Neural progenitor cell (in vitro differentiated cells): ENCODE data around the gene SNTG2. TPM values are rescaled to one million over a fixed set of nuclear protein-coding genes. Genes with fewer than 3 reads are reported as not detected.

Experiments used
- DNase-seq: peaks from one replicate; pipeline ENCODE4 v3.0.0-alpha.2; 2016; ENCODE audit warnings: low spot score
- H2AFZ ChIP-seq: fragments of 200-600 bp; sonication (generic); replicated peaks from 2 replicates; pipeline ENCODE4 v1.6.1; 2016; ENCODE audit warnings: antibody characterized with exemption
- H3F3A ChIP-seq: fragments of 200-600 bp; sonication (generic); 2 replicates; pipeline ENCODE4 v1.6.1; 2016; ENCODE audit warnings: antibody characterized with exemption, low read depth
- H3K27ac ChIP-seq: fragments of 200-600 bp; sonication (generic); 2 replicates; pipeline ENCODE4 v1.5.1; 2016; ENCODE audit warnings: mild to moderate bottlenecking
- H3K27me3 ChIP-seq: fragments of 200-600 bp; sonication (generic); 2 replicates; pipeline ENCODE4 v1.6.1; 2016; ENCODE audit warnings: mild to moderate bottlenecking, moderate library complexity
- H3K36me3 ChIP-seq: fragments of 200-600 bp; sonication (generic); 2 replicates; pipeline ENCODE4 v1.5.1; 2016
- H3K4me1 ChIP-seq: fragments of 200-600 bp; sonication (generic); 2 replicates; pipeline ENCODE4 v1.6.1; 2016; ENCODE audit warnings: mixed run types
- H3K4me2 ChIP-seq: fragments of 200-600 bp; sonication (generic); 2 replicates; pipeline ENCODE4 v1.6.1; 2016
- H3K4me3 ChIP-seq: fragments of 200-600 bp; sonication (generic); 2 replicates; pipeline ENCODE4 v1.5.1; 2016
- H3K79me2 ChIP-seq: fragments of 200-600 bp; sonication (generic); 2 replicates; pipeline ENCODE4 v1.6.1; 2016; ENCODE audit warnings: low read depth
- H3K9ac ChIP-seq: fragments of 200-600 bp; sonication (generic); 2 replicates; pipeline ENCODE4 v1.6.1; 2016
- H3K9me3 ChIP-seq: fragments of 200-600 bp; sonication (generic); 2 replicates; pipeline ENCODE4 v1.5.1; 2016; ENCODE audit warnings: low read depth
- H4K20me1 ChIP-seq: fragments of 200-600 bp; sonication (generic); 2 replicates; pipeline ENCODE4 v1.6.1; 2016; ENCODE audit warnings: low read depth
- H3K27ac Mint-ChIP-seq: 3 replicates; pipeline ENCODE4 v1.8.0; 2021; ENCODE audit warnings: mixed read lengths
- H3K27me3 Mint-ChIP-seq: 2 replicates; pipeline ENCODE4 v1.8.0; 2022; ENCODE audit warnings: low read depth, mild to moderate bottlenecking, inconsistent platforms, moderate library complexity, mixed read lengths; ENCODE audit not compliant: insufficient read depth
- H3K36me3 Mint-ChIP-seq: 3 replicates; pipeline ENCODE4 v1.8.0; 2021; ENCODE audit warnings: mixed read lengths
- H3K4me1 Mint-ChIP-seq: 3 replicates; pipeline ENCODE4 v1.8.0; 2021; ENCODE audit warnings: mixed read lengths
- H3K4me3 Mint-ChIP-seq: 3 replicates; pipeline ENCODE4 v1.8.0; 2021; ENCODE audit warnings: mild to moderate bottlenecking, moderate library complexity, mixed read lengths
- H3K9me3 Mint-ChIP-seq: 3 replicates; pipeline ENCODE4 v1.8.0; 2020; ENCODE audit warnings: mixed read lengths
- CTCF ChIP-seq: fragments of 200-600 bp; sonication (generic); IDR thresholded peaks from 2 replicates; pipeline ENCODE4 v1.5.1; 2017; ENCODE audit warnings: antibody characterized with exemption, mild to moderate bottlenecking
- EZH2 ChIP-seq: fragments of 200-600 bp; sonication (generic); IDR thresholded peaks from 2 replicates; pipeline ENCODE4 v1.6.1; 2017; ENCODE audit warnings: antibody characterized with exemption, mild to moderate bottlenecking, moderate library complexity
- EZH2phosphoT487 ChIP-seq: fragments of 200-600 bp; sonication (generic); IDR thresholded peaks from 2 replicates; pipeline ENCODE4 v1.6.1; 2017; ENCODE audit warnings: antibody characterized with exemption
- total RNA-seq: library from RNA; depleted of rRNA; stranded (reverse); fragments of >200 nt; gene quantifications from 2 replicates; pipeline ENCODE4 v1.2.3, GENCODE V29; 2015; ENCODE audit warnings: low replicate concordance

The SNTG2 gene
- total RNA-seq, 1 donor from 2014 or later: 1.1 TPM

GRCh38 chr2:1115843-1116539 is 165.3 kb downstream of the SNTG2 start:
- H3K4me1 ChIP-seq: no peaks in the 10 kb centered on the region
- no peak overlapping the region for H3K4me3 ChIP-seq
- H4K20me1 ChIP-seq: no peaks in the 10 kb centered on the region
- no peaks in the 10 kb centered on the region for H3F3A ChIP-seq
- no peaks in the 10 kb centered on the region for H3K27me3 ChIP-seq
- DNase-seq: no peak
- Mint-ChIP-seq H3K4me3 (no peak overlapping the region), H3K36me3 (peaks cover 4% of the 10 kb centered on the region), H3K9me3 (peaks cover 49% of the 10 kb centered on the region), H3K4me1 (no peaks in the 10 kb centered on the region), H3K27ac (no peak overlapping the region), H3K27me3 (peaks cover 4% of the 10 kb centered on the region)
- no peaks in the 10 kb centered on the region for H3K79me2 ChIP-seq
- no peak overlapping the region for H3K4me2 ChIP-seq
- TF ChIP-seq EZH2phosphoT487 (no peak), EZH2 (no peak), CTCF (no peak)
- H3K9ac ChIP-seq: no peak overlapping the region
- H3K27ac ChIP-seq: no peak overlapping the region
- H3K9me3 ChIP-seq: peaks cover 6% of the 10 kb centered on the region
- H3K36me3 ChIP-seq: no peaks in the 10 kb centered on the region
- H2AFZ ChIP-seq: no peak overlapping the region

- Histone ChIP-seq H3K27ac (no peak overlapping the region), H4K20me1 (no peaks in the 10 kb centered on the region), H3K9ac (no peak overlapping the region), H3K9me3 (peaks cover 6% of the 10 kb centered on the region), H2AFZ (no peak overlapping the region), H3K36me3 (no peaks in the 10 kb centered on the region), H3K27me3 (no peaks in the 10 kb centered on the region), H3F3A (no peaks in the 10 kb centered on the region), H3K4me2 (no peak overlapping the region), H3K79me2 (no peaks in the 10 kb centered on the region), H3K4me1 (no peaks in the 10 kb centered on the region), H3K4me3 (no peak overlapping the region)
- peaks cover 4% of the 10 kb centered on the region for H3K36me3 Mint-ChIP-seq
- no peaks in the 10 kb centered on the region for H3K4me1 Mint-ChIP-seq
- no peak overlapping the region for H3K4me3 Mint-ChIP-seq
- DNase-seq: no peak
- H3K27ac Mint-ChIP-seq: no peak overlapping the region
- no peak for TF ChIP-seq EZH2phosphoT487
- TF ChIP-seq CTCF: no peak
- no peak for TF ChIP-seq EZH2
- H3K27me3 Mint-ChIP-seq: peaks cover 4% of the 10 kb centered on the region
- H3K9me3 Mint-ChIP-seq: peaks cover 38% of the 10 kb centered on the region
Observed at GRCh38 chr2:1117569-1117968, 166.9 kb downstream of the SNTG2 start.

GRCh38 chr2:1125217-1125616 is 174.6 kb downstream of the SNTG2 start:
- TF ChIP-seq CTCF (no peak), EZH2phosphoT487 (no peak), EZH2 (no peak)
- Histone ChIP-seq H3K9ac (no peak overlapping the region), H3K79me2 (no peaks in the 10 kb centered on the region), H3K4me3 (no peak overlapping the region), H3K4me1 (no peaks in the 10 kb centered on the region), H3F3A (no peaks in the 10 kb centered on the region), H3K9me3 (no peaks in the 10 kb centered on the region), H3K4me2 (no peak overlapping the region), H4K20me1 (no peaks in the 10 kb centered on the region), H3K36me3 (no peaks in the 10 kb centered on the region), H3K27ac (no peak overlapping the region), H2AFZ (no peak overlapping the region), H3K27me3 (no peaks in the 10 kb centered on the region)
- no peak overlapping the region for H3K27ac Mint-ChIP-seq
- H3K4me3 Mint-ChIP-seq: no peak overlapping the region
- DNase-seq: no peak
- H3K9me3 Mint-ChIP-seq: no peaks in the 10 kb centered on the region
- H3K36me3 Mint-ChIP-seq: no peaks in the 10 kb centered on the region
- no peaks in the 10 kb centered on the region for H3K4me1 Mint-ChIP-seq
- H3K27me3 Mint-ChIP-seq: peaks cover 4% of the 10 kb centered on the region
